GM12878 (cell line): ENCODE measurements around the gene ABHD14A. TPM values are rescaled to one million over a fixed set of nuclear protein-coding genes. Genes with fewer than 3 reads are reported as not detected.

Source experiments
- ATAC-seq: fragments of 200-7000 bp; cut with Tn5 transposase; 3 replicates; pipeline ENCODE4 v1.9.1; 2020; ENCODE audit warnings: mild to moderate bottlenecking, moderate library complexity
- BruUV-seq: library from RNA; stranded (reverse); fragments of 400-500 nt; replicated peaks from 2 replicates; lab custom pipeline; 2021; lab: Mats Ljungman, UMichigan
- CTCF ChIA-PET: fragments of 300-600 bp; sonication (Branson Sonifier 250); formaldehyde crosslinking; extraction: SDS; loops from one replicate; lab custom pipeline; 2021; ENCODE audit warnings: inconsistent platforms; lab: Yijun Ruan, JAX
- POLR2A ChIA-PET: fragments of 350-600 bp; formaldehyde crosslinking; extraction: SDS; loops from one replicate; lab custom pipeline; 2021; ENCODE audit warnings: inconsistent platforms; lab: Charles Lee
- RAD21 ChIA-PET: fragments of 300-600 bp; sonication (Branson Sonifier 250); formaldehyde crosslinking; loops from one replicate; lab custom pipeline; 2023; ENCODE audit warnings: antibody characterized with exemption; ENCODE audit not compliant: unreplicated experiment; lab: Charles Lee
- SMC1A ChIA-PET: fragments of 300-600 bp; sonication (Branson Sonifier 250); formaldehyde crosslinking; loops from one replicate; lab custom pipeline; 2023; ENCODE audit not compliant: unreplicated experiment, uncharacterized antibody; lab: Charles Lee
- DNase-seq: peaks from one replicate; pipeline ENCODE4 v3.0.0-alpha.2; 2011; ENCODE audit warnings: low read depth, low spot score
- FAIRE-seq: peaks from 3 replicates; lab custom pipeline; 2011; peaks lifted over from hg19 to GRCh38; lab: Jason Lieb, UNC
- H2AFZ ChIP-seq: 2 replicates; pipeline ENCODE4 v1.6.0; 2011; ENCODE audit warnings: low read depth, low read length, control low read depth; ENCODE audit not compliant: control insufficient read depth
- H3K27ac ChIP-seq: 2 replicates; pipeline ENCODE4 v1.5.1; 2011; ENCODE audit warnings: control low read depth; ENCODE audit not compliant: control insufficient read depth, insufficient read depth
- H3K27me3 ChIP-seq, 2 experiments: replicated peaks in 1 of 2; 2 replicates each; pipeline versions ENCODE4 v1.6.0 to v1.6.1; 2011; ENCODE audit warnings: low read length in 1 of 2; ENCODE audit not compliant: control insufficient read depth in 2 of 2, insufficient read depth in 2 of 2
- H3K36me3 ChIP-seq, 2 experiments: 2 replicates each; pipeline ENCODE4 v1.5.1; 2011; ENCODE audit warnings: low read length in 1 of 2; ENCODE audit not compliant: control insufficient read depth in 2 of 2, insufficient read depth in 2 of 2
- H3K4me1 ChIP-seq: 2 replicates; pipeline ENCODE4 v1.6.1; 2011; ENCODE audit warnings: mild to moderate bottlenecking, low read length, moderate library complexity, mixed read lengths; ENCODE audit not compliant: control insufficient read depth, insufficient read depth
- H3K4me2 ChIP-seq: 2 replicates; pipeline ENCODE4 v1.6.0; 2011; ENCODE audit warnings: control low read depth; ENCODE audit not compliant: control insufficient read depth, insufficient read depth
- H3K4me3 ChIP-seq: fragments of 200-600 bp; sonication (generic); 2 replicates; pipeline ENCODE4 v1.5.1; 2016
- H3K79me2 ChIP-seq: 2 replicates; pipeline ENCODE4 v1.6.0; 2011; ENCODE audit warnings: low read length; ENCODE audit not compliant: control insufficient read depth, insufficient read depth
- H3K9ac ChIP-seq: 2 replicates; pipeline ENCODE4 v1.8.0; 2011; ENCODE audit warnings: low read length, control low read depth, mixed read lengths; ENCODE audit not compliant: control insufficient read depth, insufficient read depth
- H3K9me3 ChIP-seq: replicated peaks from 3 replicates; pipeline ENCODE4 v1.5.1; 2011; ENCODE audit warnings: mild to moderate bottlenecking, low read length; ENCODE audit not compliant: control insufficient read depth, insufficient read depth
- H4K20me1 ChIP-seq: 2 replicates; pipeline ENCODE4 v1.6.0; 2011; ENCODE audit not compliant: control insufficient read depth, insufficient read depth
- CREB1 ChIP-seq: IDR thresholded peaks from 2 replicates; pipeline ENCODE4 v1.6.1; 2012; ENCODE audit warnings: low read depth, mild to moderate bottlenecking, inconsistent platforms
- GABPA ChIP-seq: IDR thresholded peaks from 2 replicates; pipeline ENCODE4 v1.6.1; 2014; ENCODE audit warnings: antibody characterized with exemption, low read depth, mild to moderate bottlenecking, inconsistent platforms
- HDAC2 ChIP-seq: fragments of 200-600 bp; sonication (generic); IDR thresholded peaks from 2 replicates; pipeline ENCODE4 v1.6.1; 2017
- IRF4 ChIP-seq: IDR thresholded peaks from 2 replicates; pipeline ENCODE4 v1.6.1; 2011; ENCODE audit warnings: low read depth, low read length
- RAD21 ChIP-seq: IDR thresholded peaks from 2 replicates; pipeline ENCODE4 v1.6.1; 2011; ENCODE audit warnings: mild to moderate bottlenecking, low read depth, low read length, moderate library complexity; ENCODE audit not compliant: insufficient read depth
- RAD51 ChIP-seq: fragments of 450-650 bp; IDR thresholded peaks from 2 replicates; pipeline ENCODE4 v1.6.1; 2016; ENCODE audit warnings: moderate library complexity, mild to moderate bottlenecking, inconsistent platforms
- SIX5 ChIP-seq: IDR thresholded peaks from 2 replicates; pipeline ENCODE4 v1.6.1; 2011; ENCODE audit warnings: mild to moderate bottlenecking, low read depth, low read length, moderate library complexity; ENCODE audit not compliant: severe bottlenecking
- TCF7 ChIP-seq: IDR thresholded peaks from 2 replicates; pipeline ENCODE4 v1.6.1; 2014; ENCODE audit warnings: antibody characterized with exemption, borderline replicate concordance
- WGBS: methylation state at CpG from one replicate; pipeline ENCODE4 v1.1.6; 2016; ENCODE audit warnings: low lambda C conversion rate; ENCODE audit not compliant: insufficient replicate concordance, insufficient coverage; ENCODE audit errors: missing lambda C conversion rate; 5-methylcytosine and 5-hydroxymethylcytosine counted together
- in situ Hi-C: fragments of 300-500 bp; cut with MboI; formaldehyde crosslinking; loops from 9 replicates; pipeline ENCODE4 v1.14.3; 2018; ENCODE audit warnings: mixed read lengths
- intact Hi-C: fragments of 100-400 bp; cut with micrococcal nuclease; formaldehyde crosslinking; loops from one replicate; pipeline ENCODE4 v1.14.2; 2022; ENCODE audit not compliant: unreplicated experiment
- polyA plus RNA-seq, 11 experiments: library from polyadenylated mRNA; depleted of rRNA in 4 of 11; unstranded in 6 of 11; stranded (reverse) in 5 of 11; fragments of >200 nt; fragmentation: Nextera tagmentation in 4 of 11; fragmentation: Illumina TruSeq in 1 of 11; extraction: Ambion mirVana in 4 of 11; extraction: Trizol in 1 of 11; gene quantifications; 1 replicate in 1 of 11; 2 replicates in 10 of 11; pipeline versions ENCODE4 v1.2.1 to v1.2.3, GENCODE V29; 2011 to 2016; ENCODE audit warnings: inconsistent platforms in 2 of 11, missing spikeins in 2 of 11, low read depth in 1 of 11
- total RNA-seq, 4 experiments: library from RNA; depleted of rRNA in 3 of 4; stranded (reverse); fragments of >200 nt in 3 of 4; fragmentation: Illumina TruSeq in 1 of 4; extraction: Trizol in 1 of 4; gene quantifications; 2 replicates each; pipeline versions ENCODE4 v1.2.1 to v1.2.3, GENCODE V29; 2013 to 2021
- TF ChIP-seq, protein P1 (sequence below): fragments of 450-650 bp; conservative IDR thresholded peaks from 2 replicates; pipeline ENCODE4 v1.6.1; 2017; ENCODE audit warnings: mild to moderate bottlenecking, moderate library complexity
- TF ChIP-seq, protein P2 (sequence below): fragments of 450-650 bp; IDR thresholded peaks from 2 replicates; pipeline ENCODE4 v1.6.1; 2018; ENCODE audit warnings: mild to moderate bottlenecking, low read depth, moderate library complexity; ENCODE audit not compliant: partially characterized antibody

The ABHD14A gene
- total and polyA plus RNA-seq, 10 of the 15 experiments (the other 5 are each of a cell fraction or from before 2014, with no cell fraction given): 1.2 to 27.0 (median 7.9) TPM

DNA sequence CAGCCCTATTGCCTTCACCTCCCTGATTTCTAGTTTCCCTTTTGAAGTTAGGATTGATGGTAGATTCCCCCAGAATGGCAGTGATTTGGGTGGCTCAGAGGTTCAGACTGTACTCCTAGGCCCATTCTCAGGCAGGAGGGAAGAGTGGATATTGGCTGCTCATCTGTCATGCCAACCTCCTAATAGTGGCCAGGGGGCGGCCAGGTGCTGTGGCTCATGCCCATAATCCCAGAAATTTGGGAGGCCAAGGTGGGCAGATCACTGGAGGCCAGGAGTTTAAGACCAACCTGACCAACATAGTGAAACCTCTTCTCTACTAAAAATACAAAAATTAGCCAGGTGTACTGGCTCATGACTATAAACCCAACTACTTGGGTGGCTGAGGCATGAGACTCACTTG, 44.4 kb upstream of the ABHD14A start:
- H3K9ac ChIP-seq: no peak overlapping the region
- in situ Hi-C loops: no loop called here
- no peaks in the 10 kb centered on the region for H3K27me3 ChIP-seq
- ChIA-PET RAD21 (no interaction called here), POLR2A (no interaction called here), SMC1A (no interaction called here), CTCF (interaction anchor here (0.6 kb wide), 1 partner anchor 272 kb away, joined by 3 read pairs; no protein-coding TSS in a partner anchor)
- intact Hi-C loops: no loop called here
- FAIRE-seq: no peak
- H3K4me1 ChIP-seq: no peaks in the 10 kb centered on the region
- BruUV-seq: no TSS peak
- 80% methylated on average over 1 of the region's 1 CpG for WGBS
- no peak overlapping the region for H2AFZ ChIP-seq
- TF ChIP-seq RAD51 (no peak), HDAC2 (no peak)
- H3K36me3 ChIP-seq: peaks cover 6 to 22% of the 10 kb centered on the region in 2 experiments
- H3K4me2 ChIP-seq: no peak overlapping the region
- DNase-seq: no peak
- ATAC-seq: no peak
- H3K9me3 ChIP-seq: no peaks in the 10 kb centered on the region
- no peak overlapping the region for H3K27ac ChIP-seq
- no peak overlapping the region for H3K4me3 ChIP-seq
- no peaks in the 10 kb centered on the region for H3K79me2 ChIP-seq
- H4K20me1 ChIP-seq: no peaks in the 10 kb centered on the region

DNA sequence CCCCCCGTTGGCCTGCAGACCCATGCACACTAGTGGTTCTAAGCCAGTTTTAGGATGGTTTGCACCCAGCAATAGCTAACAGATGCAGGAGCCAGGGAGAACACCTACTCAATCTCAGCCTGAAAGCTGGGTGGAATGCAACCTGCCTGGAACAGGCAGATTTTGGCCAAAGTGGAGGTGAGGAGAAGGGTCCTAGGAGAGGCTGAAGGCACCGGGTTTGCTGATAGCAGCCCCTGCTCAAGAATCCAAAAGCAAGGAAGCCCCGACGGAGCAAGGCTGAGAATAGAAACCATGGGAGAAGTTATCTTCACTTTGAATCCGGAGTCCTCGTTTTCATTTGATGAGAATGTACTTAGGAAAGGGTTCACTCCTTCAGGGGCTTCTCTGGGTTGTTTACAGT, 43.1 kb upstream of the ABHD14A start:
- H2AFZ ChIP-seq: no peak overlapping the region
- no peaks in the 10 kb centered on the region for H3K4me1 ChIP-seq
- no peak overlapping the region for H3K4me3 ChIP-seq
- H3K36me3 ChIP-seq: peaks cover 6 to 26% of the 10 kb centered on the region in 2 experiments
- BruUV-seq: no TSS peak
- intact Hi-C loops: no loop called here
- over 99% methylated on average over 6 of the region's 6 CpGs for WGBS
- H3K79me2 ChIP-seq: no peaks in the 10 kb centered on the region
- no peak overlapping the region for H3K4me2 ChIP-seq
- ChIA-PET RAD21 (no interaction called here), POLR2A (no interaction called here), CTCF (no interaction called here), SMC1A (no interaction called here)
- FAIRE-seq (no peak), ATAC-seq (no peak), DNase-seq (no peak)
- H4K20me1 ChIP-seq: no peaks in the 10 kb centered on the region
- H3K27ac ChIP-seq: no peak overlapping the region
- in situ Hi-C loops: no loop called here
- no peak overlapping the region for H3K9ac ChIP-seq
- H3K9me3 ChIP-seq: no peaks in the 10 kb centered on the region
- no peaks in the 10 kb centered on the region for H3K27me3 ChIP-seq
- TF ChIP-seq TCF7: no peak
- no peak for TF ChIP-seq GABPA
- no peak for TF ChIP-seq CREB1
- TF ChIP-seq HDAC2: no peak
- TF ChIP-seq, protein P1, sequence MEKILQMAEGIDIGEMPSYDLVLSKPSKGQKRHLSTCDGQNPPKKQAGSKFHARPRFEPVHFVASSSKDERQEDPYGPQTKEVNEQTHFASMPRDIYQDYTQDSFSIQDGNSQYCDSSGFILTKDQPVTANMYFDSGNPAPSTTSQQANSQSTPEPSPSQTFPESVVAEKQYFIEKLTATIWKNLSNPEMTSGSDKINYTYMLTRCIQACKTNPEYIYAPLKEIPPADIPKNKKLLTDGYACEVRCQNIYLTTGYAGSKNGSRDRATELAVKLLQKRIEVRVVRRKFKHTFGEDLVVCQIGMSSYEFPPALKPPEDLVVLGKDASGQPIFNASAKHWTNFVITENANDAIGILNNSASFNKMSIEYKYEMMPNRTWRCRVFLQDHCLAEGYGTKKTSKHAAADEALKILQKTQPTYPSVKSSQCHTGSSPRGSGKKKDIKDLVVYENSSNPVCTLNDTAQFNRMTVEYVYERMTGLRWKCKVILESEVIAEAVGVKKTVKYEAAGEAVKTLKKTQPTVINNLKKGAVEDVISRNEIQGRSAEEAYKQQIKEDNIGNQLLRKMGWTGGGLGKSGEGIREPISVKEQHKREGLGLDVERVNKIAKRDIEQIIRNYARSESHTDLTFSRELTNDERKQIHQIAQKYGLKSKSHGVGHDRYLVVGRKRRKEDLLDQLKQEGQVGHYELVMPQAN: no peak
- TF ChIP-seq IRF4: no peak
- TF ChIP-seq, protein P2, sequence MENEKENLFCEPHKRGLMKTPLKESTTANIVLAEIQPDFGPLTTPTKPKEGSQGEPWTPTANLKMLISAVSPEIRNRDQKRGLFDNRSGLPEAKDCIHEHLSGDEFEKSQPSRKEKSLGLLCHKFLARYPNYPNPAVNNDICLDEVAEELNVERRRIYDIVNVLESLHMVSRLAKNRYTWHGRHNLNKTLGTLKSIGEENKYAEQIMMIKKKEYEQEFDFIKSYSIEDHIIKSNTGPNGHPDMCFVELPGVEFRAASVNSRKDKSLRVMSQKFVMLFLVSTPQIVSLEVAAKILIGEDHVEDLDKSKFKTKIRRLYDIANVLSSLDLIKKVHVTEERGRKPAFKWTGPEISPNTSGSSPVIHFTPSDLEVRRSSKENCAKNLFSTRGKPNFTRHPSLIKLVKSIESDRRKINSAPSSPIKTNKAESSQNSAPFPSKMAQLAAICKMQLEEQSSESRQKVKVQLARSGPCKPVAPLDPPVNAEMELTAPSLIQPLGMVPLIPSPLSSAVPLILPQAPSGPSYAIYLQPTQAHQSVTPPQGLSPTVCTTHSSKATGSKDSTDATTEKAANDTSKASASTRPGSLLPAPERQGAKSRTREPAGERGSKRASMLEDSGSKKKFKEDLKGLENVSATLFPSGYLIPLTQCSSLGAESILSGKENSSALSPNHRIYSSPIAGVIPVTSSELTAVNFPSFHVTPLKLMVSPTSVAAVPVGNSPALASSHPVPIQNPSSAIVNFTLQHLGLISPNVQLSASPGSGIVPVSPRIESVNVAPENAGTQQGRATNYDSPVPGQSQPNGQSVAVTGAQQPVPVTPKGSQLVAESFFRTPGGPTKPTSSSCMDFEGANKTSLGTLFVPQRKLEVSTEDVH: no peak
- no peak for TF ChIP-seq SIX5
- TF ChIP-seq RAD21: no peak
